HCT116 (cell line): ENCODE measurements around the gene BICD1. TPM values are rescaled to one million over a fixed set of nuclear protein-coding genes. Genes with fewer than 3 reads are reported as not detected.

Experiments used
- ATAC-seq: fragments of 200-7000 bp; cut with Tn5 transposase; 2 replicates; pipeline ENCODE4 v1.9.1; 2020; ENCODE audit warnings: mild to moderate bottlenecking, moderate library complexity
- BruUV-seq: library from RNA; stranded (reverse); fragments of 400-500 nt; replicated peaks from 2 replicates; lab custom pipeline; 2021; lab: Mats Ljungman, UMichigan
- CTCF ChIA-PET: fragments of 300-600 bp; sonication (Branson Sonifier 250); formaldehyde crosslinking; loops from one replicate; lab custom pipeline; 2021; ENCODE audit warnings: antibody characterized with exemption; lab: Charles Lee
- POLR2A ChIA-PET: fragments of 300-600, 350-600 bp; sonication (Branson Sonifier 250); formaldehyde crosslinking; loops from one replicate; lab custom pipeline; 2021; ENCODE audit warnings: antibody characterized with exemption; lab: Charles Lee
- RAD21 ChIA-PET, 2 experiments: fragments of 300-600 bp; sonication (Branson Sonifier 250); formaldehyde crosslinking; loops; one replicate each; lab custom pipeline; 2023; ENCODE audit warnings: low total read pairs in 2 of 2; ENCODE audit not compliant: uncharacterized antibody in 2 of 2, unreplicated experiment in 2 of 2, low non-redundant PET in 1 of 2; lab: Charles Lee
- DNase-seq: peaks from one replicate; pipeline ENCODE4 v3.0.0-alpha.2; 2010; ENCODE audit warnings: low read depth, low spot score
- H2AFZ ChIP-seq: fragments of 200-600 bp; shearing (Covaris generic), sonication (generic); 2 replicates; pipeline ENCODE4 v1.6.1; 2017; ENCODE audit warnings: low read depth, mixed run types, mixed read lengths, antibody characterized with exemption, low read length; ENCODE audit not compliant: poor library complexity, severe bottlenecking
- H3K27ac ChIP-seq: 2 replicates; pipeline ENCODE4 v1.5.1; 2012; ENCODE audit warnings: low read depth, low read length
- H3K27me3 ChIP-seq: fragments of 200-600 bp; sonication (generic); 2 replicates; pipeline ENCODE4 v1.6.1; 2016; ENCODE audit warnings: mixed run types, low read length, mixed read lengths; ENCODE audit not compliant: insufficient read depth
- H3K36me3 ChIP-seq, 2 experiments: fragments of 200-500 bp in 1 of 2; fragments of 200-600 bp in 1 of 2; sonication (Bioruptor generic) in 1 of 2; sonication (generic) in 1 of 2; 2 replicates each; pipeline versions ENCODE4 v1.5.1 to v1.6.1; 2014 to 2016; ENCODE audit warnings: low read length in 2 of 2, inconsistent platforms in 1 of 2, mixed read lengths in 1 of 2, mixed run types in 1 of 2; ENCODE audit not compliant: insufficient read depth in 2 of 2, control insufficient read depth in 1 of 2
- H3K4me1 ChIP-seq, 2 experiments: fragments of 200-600 bp in 1 of 2; sonication (generic) in 1 of 2; 2 replicates each; pipeline versions ENCODE4 v1.5.1 to v1.6.1; 2012 to 2017; ENCODE audit warnings: low read length in 2 of 2, inconsistent platforms in 1 of 2, mild to moderate bottlenecking in 1 of 2, mixed read lengths in 1 of 2, mixed run types in 1 of 2, moderate library complexity in 1 of 2; ENCODE audit not compliant: insufficient read depth in 2 of 2, control insufficient read depth in 1 of 2
- H3K4me2 ChIP-seq: fragments of 200-600 bp; sonication (generic); 2 replicates; pipeline ENCODE4 v1.6.1; 2017; ENCODE audit warnings: mixed run types, low read length, mixed read lengths
- H3K4me3 ChIP-seq, 2 experiments: fragments of 200-600 bp in 1 of 2; sonication (generic) in 1 of 2; replicated peaks in 1 of 2; 2 replicates each; pipeline ENCODE4 v1.5.1; 2011 to 2016; ENCODE audit warnings: low read length in 2 of 2, control low read depth in 1 of 2, low read depth in 1 of 2, mild to moderate bottlenecking in 1 of 2, mixed read lengths in 1 of 2, mixed run types in 1 of 2
- H3K79me2 ChIP-seq: fragments of 200-600 bp; sonication (generic); 2 replicates; pipeline ENCODE4 v1.6.1; 2017; ENCODE audit warnings: mild to moderate bottlenecking, mixed run types, low read length, moderate library complexity, mixed read lengths; ENCODE audit not compliant: insufficient read depth
- H3K9ac ChIP-seq: fragments of 200-600 bp; sonication (generic); 2 replicates; pipeline ENCODE4 v1.6.1; 2016; ENCODE audit warnings: low read length, mixed read lengths
- H3K9me2 ChIP-seq: fragments of 200-600 bp; sonication (generic), shearing (Covaris generic); 2 replicates; pipeline ENCODE4 v1.6.1; 2017; ENCODE audit warnings: mixed run types, mild to moderate bottlenecking, moderate library complexity; ENCODE audit not compliant: insufficient read depth
- H3K9me3 ChIP-seq, 2 experiments: fragments of 200-500 bp in 1 of 2; fragments of 200-600 bp in 1 of 2; sonication (Bioruptor generic) in 1 of 2; sonication (generic) in 1 of 2; 2 replicates each; pipeline ENCODE4 v1.6.1; 2014 to 2017; ENCODE audit warnings: low read length in 2 of 2, mixed read lengths in 2 of 2, inconsistent platforms in 1 of 2, low read depth in 1 of 2, mild to moderate bottlenecking in 1 of 2, mixed run types in 1 of 2, moderate library complexity in 1 of 2; ENCODE audit not compliant: control insufficient read depth in 1 of 2, insufficient read depth in 1 of 2
- H4K20me1 ChIP-seq: fragments of 200-600 bp; sonication (generic), shearing (Covaris generic); 2 replicates; pipeline ENCODE4 v1.6.1; 2017; ENCODE audit warnings: mixed run types, mild to moderate bottlenecking, moderate library complexity; ENCODE audit not compliant: insufficient read depth
- ELF1 ChIP-seq: IDR thresholded peaks from 2 replicates; pipeline ENCODE4 v1.6.1; 2012; ENCODE audit warnings: low read depth, borderline replicate concordance
- FOSL1 ChIP-seq: IDR thresholded peaks from 2 replicates; pipeline ENCODE4 v1.6.1; 2012; ENCODE audit warnings: low read depth
- JUND ChIP-seq: IDR thresholded peaks from 2 replicates; pipeline ENCODE4 v1.6.1; 2012
- SIN3A ChIP-seq: IDR thresholded peaks from 2 replicates; pipeline ENCODE4 v1.6.1; 2012; ENCODE audit warnings: low read depth
- ZNF274 ChIP-seq: fragments of 200-500 bp; sonication (Bioruptor generic); IDR thresholded peaks from 2 replicates; pipeline ENCODE4 v1.6.1; 2014; ENCODE audit warnings: mild to moderate bottlenecking, low read depth, low read length, inconsistent platforms
- intact Hi-C: fragments of 100-400 bp; cut with micrococcal nuclease; formaldehyde crosslinking; loops from 2 replicates; pipeline ENCODE4 v1.10.0; 2022
- total RNA-seq: library from RNA; stranded (reverse); gene quantifications from one replicate; pipeline ENCODE4 v1.2.1, GENCODE V29; 2021; ENCODE audit not compliant: unreplicated experiment
- TF ChIP-seq, protein P1 (sequence below): IDR thresholded peaks from 2 replicates; pipeline ENCODE4 v1.6.1; 2012
- TF ChIP-seq, protein P2 (sequence below): IDR thresholded peaks from 2 replicates; pipeline ENCODE4 v1.6.1; 2012; ENCODE audit warnings: low read depth

Gene BICD1
- total RNA-seq, 1 experiment from 2014 or later, result 32.5 TPM

- Histone ChIP-seq H3K4me1 (peaks cover 0 to 1% of the 10 kb centered on the region in 2 experiments; a peak in 2 of 4 replicates), H3K27ac (no peak overlapping the region), H3K4me3 (no peak overlapping the region), H3K9me2 (no peaks in the 10 kb centered on the region), H3K4me2 (no peak overlapping the region), H3K36me3 (no peaks in the 10 kb centered on the region), H3K9me3 (0 out of 4 replicates have a peak, but pooled peaks cover 0 to 7% of the 10 kb centered on the region in 2 experiments), H4K20me1 (0 out of 2 replicates have a peak, but pooled peaks cover 5% of the 10 kb centered on the region), H3K27me3 (no peaks in the 10 kb centered on the region), H3K9ac (no peak overlapping the region), H3K79me2 (0 out of 2 replicates have a peak, but pooled peaks cover 4% of the 10 kb centered on the region), H2AFZ (no peak overlapping the region)
- intact Hi-C loops, result no loop called here
- no peak for TF ChIP-seq FOSL1
- TF ChIP-seq, protein P1, sequence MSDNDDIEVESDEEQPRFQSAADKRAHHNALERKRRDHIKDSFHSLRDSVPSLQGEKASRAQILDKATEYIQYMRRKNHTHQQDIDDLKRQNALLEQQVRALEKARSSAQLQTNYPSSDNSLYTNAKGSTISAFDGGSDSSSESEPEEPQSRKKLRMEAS, result no peak
- no peak for TF ChIP-seq JUND
- TF ChIP-seq SIN3A, result no peak
- no peak for TF ChIP-seq ZNF274
- TF ChIP-seq ELF1, result no peak
- TF ChIP-seq, protein P2, sequence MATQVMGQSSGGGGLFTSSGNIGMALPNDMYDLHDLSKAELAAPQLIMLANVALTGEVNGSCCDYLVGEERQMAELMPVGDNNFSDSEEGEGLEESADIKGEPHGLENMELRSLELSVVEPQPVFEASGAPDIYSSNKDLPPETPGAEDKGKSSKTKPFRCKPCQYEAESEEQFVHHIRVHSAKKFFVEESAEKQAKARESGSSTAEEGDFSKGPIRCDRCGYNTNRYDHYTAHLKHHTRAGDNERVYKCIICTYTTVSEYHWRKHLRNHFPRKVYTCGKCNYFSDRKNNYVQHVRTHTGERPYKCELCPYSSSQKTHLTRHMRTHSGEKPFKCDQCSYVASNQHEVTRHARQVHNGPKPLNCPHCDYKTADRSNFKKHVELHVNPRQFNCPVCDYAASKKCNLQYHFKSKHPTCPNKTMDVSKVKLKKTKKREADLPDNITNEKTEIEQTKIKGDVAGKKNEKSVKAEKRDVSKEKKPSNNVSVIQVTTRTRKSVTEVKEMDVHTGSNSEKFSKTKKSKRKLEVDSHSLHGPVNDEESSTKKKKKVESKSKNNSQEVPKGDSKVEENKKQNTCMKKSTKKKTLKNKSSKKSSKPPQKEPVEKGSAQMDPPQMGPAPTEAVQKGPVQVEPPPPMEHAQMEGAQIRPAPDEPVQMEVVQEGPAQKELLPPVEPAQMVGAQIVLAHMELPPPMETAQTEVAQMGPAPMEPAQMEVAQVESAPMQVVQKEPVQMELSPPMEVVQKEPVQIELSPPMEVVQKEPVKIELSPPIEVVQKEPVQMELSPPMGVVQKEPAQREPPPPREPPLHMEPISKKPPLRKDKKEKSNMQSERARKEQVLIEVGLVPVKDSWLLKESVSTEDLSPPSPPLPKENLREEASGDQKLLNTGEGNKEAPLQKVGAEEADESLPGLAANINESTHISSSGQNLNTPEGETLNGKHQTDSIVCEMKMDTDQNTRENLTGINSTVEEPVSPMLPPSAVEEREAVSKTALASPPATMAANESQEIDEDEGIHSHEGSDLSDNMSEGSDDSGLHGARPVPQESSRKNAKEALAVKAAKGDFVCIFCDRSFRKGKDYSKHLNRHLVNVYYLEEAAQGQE, result no peak
- POLR2A ChIA-PET, result no interaction called here
- RAD21 ChIA-PET, result no interaction called here
- no peak for ATAC-seq
- no peak for DNase-seq
- CTCF ChIA-PET, result no interaction called here
- no TSS peak for BruUV-seq
Measured at GRCh38 chr12:32284561-32284960, 177.9 kb downstream of the BICD1 start.
